HG02870 (cell line): ENCODE data around the gene ALPP.
"Not testable (repeated sequence)": the region's sequence is repeated elsewhere in the genome, so short reads cannot be mapped to it uniquely, and the experiment has no call there.

ENCODE experiments used
- ATAC-seq: cut with Tn5 transposase; IDR thresholded peaks from one replicate; pipeline ENCODE4 v1.9.1; 2021; ENCODE audit warnings: mild to moderate bottlenecking, moderate library complexity; ENCODE audit not compliant: unreplicated experiment

Gene ALPP

GRCh38 chr2:232419245-232420072, 40.9 kb downstream of the ALPP start:
- no peak for ATAC-seq

DNA sequence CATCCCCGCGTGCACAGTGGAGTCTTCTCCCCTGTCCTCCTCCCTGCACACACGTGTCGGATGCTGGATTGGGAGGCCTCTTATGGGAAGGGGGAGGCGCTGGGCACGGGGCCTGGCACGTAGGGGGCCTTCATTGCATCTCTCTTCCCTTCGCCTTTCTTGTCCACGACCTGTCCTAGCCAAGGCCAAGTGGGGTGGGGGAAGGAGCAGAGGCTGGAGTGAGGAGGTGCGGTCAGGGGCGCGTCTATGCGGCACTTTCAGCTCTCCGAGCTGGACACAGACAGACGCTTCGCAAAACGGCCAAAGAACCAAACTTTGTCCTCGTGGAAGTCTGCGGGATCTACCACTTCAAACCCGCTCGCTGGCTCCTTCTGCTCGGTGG, 41.5 kb downstream of the ALPP start:
- ATAC-seq, result no peak

GRCh38 chr2:232420463-232421188, 42.1 kb downstream of the ALPP start:
- ATAC-seq, result no peak

DNA sequence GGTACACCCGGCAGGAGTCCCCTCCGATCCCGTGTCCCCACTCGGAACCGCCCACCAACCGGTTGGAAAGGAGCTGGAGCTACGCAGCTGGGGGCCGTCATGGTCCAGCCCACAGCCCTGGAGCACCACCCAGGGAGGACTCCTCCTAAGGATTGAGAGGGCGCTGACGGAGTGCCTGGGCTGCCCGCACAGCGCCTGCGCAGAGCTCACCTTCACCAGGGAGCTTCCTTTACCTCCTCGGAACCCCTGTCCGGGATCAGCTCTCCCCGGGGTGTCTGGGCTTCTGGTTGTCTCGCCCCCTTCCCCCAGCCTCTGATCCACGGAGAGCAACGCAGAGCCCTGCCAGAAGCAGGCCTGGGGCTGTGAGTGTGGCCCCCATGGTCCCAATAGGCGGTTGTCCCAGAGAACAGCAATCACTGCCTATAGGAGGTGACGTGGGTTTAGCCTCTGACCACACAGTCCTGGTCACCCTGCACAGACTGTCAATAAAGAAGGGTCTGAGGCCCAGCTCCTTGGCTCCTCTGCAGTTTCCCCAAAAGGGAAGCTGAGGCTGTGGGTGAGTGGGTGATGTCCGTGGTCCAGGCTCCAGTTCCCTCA, 42.7 kb downstream of the ALPP start:
- ATAC-seq, result no peak

GRCh38 chr2:232422051-232422450, 43.5 kb downstream of the ALPP start:
- no peak for ATAC-seq

- not testable (repeated sequence) for ATAC-seq
Observed at GRCh38 chr2:232422996-232423395, 44.4 kb downstream of the ALPP start.

DNA sequence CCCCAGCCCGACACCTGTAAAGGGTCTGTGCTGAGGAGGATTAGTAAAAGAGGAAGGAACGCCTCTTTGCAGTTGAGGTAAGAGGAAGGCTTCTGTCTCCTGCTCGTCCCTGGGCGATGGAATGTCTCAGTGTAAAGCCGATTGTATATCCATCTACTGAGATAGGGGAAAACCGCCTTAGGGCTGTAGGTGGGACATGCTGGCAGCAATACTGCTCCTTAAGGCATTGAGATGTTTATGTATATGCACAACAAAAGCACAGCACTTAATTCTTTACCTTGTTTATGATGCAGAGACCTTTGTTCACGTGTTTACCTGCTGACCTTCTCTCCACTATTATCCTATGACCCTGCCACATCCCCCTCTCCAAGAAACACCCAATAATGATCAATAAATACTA, 44.9 kb downstream of the ALPP start:
- ATAC-seq, result not testable (repeated sequence)

- ATAC-seq, result no peak
Observed at GRCh38 chr2:232431705-232432590, 53.4 kb downstream of the ALPP start.
